D341Med (cell line): ENCODE results near the gene RCAN2.

Experiments
- DNase-seq: peaks from one replicate; pipeline ENCODE4 v3.0.0; 2012; ENCODE audit warnings: low spot score

The RCAN2 gene

GRCh38 chr6:46251583-46252339 lies 239.5 kb downstream of the RCAN2 start:
- DNase-seq: no peak

- DNase-seq: no peak
These were observed 243.1 kb downstream of the RCAN2 start for GRCh38 chr6:46248143-46248542.

- no peak for DNase-seq
These were observed 244.5 kb downstream of the RCAN2 start for GRCh38 chr6:46246727-46247126.

DNA sequence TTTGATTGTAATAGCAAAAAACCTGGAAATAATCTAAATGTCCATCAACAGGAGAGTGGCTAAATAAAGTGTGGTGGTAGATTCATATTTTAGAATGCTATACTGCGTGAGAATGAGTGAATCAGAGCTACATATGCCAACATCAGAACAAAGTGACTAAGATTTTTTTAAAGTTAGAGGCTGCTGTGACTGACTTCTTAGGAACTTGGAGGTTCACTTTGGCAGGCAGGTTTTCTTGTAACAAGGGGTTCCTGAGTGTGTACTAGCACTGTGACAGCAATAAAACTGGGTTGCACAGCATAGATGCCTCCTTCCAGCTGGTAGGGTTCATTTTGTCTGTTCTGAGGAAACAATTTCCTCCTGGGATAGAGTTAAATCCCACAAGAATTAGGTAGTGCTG lies 245.2 kb downstream of the RCAN2 start:
- no peak for DNase-seq

- no peak for DNase-seq
These were observed 246.6 kb downstream of the RCAN2 start for GRCh38 chr6:46244670-46245069.

- no peak for DNase-seq
These were observed 247.5 kb downstream of the RCAN2 start for GRCh38 chr6:46243754-46244153.

GRCh38 chr6:46242921-46243320 lies 248.3 kb downstream of the RCAN2 start:
- no peak for DNase-seq

GRCh38 chr6:46240866-46241565 lies 250.2 kb downstream of the RCAN2 start:
- no peak for DNase-seq

- DNase-seq: no peak
These were observed 254.5 kb downstream of the RCAN2 start for GRCh38 chr6:46236752-46237151.

GRCh38 chr6:46235242-46235641 lies 256.0 kb downstream of the RCAN2 start:
- no peak for DNase-seq

DNA sequence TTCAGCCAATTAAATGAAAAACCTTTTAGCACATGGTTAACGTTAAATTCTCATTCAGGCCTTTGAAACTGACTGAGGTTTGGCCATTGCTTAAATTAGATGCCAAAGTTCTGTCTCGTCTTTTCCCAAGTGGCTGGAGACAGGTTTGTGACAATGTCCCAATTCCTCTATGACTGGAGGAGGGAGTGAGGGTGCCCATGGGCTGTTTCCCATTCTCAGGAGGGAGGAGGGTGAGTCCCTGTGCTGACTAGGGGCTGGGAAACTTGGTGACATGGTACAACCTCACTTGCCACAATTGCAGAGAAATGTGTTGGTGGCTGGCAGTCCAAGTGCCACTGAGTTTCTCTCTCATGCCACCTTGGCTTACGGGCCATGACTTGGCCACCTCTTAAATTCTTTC lies 256.5 kb downstream of the RCAN2 start:
- no peak for DNase-seq

DNA sequence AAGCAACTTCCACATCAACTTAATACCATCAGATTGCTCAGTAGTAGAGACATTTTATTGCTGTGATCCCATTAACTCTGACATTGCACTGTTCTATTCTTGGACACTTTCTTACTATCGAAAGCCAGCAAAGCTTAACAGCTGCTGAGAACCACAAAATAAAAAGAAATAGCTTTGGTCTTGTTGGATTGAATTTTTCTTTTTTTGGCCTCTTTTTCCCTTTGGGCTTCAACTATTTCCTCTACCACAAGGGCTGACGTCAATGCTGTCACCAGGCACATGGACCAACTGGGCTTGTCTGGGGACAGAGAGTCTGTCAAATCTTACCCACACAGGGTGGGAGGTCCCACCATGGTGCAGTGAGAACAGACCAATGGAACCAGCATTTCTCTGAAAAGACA lies 257.1 kb downstream of the RCAN2 start:
- no peak for DNase-seq

DNA sequence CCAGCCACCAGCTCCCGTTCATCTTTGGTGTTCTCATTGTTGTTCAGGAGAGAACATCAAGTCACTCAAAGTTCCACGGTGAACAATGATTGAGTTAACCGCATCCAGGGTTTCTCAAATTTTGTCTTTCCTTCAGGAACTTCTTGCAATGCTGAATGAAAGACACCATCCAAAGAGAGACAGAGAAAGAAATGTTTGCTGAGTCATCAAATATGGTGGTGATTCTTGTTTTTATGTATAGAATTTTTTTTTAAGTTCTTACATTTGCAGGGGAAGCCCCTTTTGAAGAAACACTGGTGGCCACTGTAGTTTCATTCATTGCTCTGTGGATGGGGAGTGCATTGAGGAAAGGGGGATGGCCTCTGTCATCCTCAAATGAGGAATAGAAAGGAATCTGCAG lies 258.1 kb downstream of the RCAN2 start:
- no peak for DNase-seq

DNA sequence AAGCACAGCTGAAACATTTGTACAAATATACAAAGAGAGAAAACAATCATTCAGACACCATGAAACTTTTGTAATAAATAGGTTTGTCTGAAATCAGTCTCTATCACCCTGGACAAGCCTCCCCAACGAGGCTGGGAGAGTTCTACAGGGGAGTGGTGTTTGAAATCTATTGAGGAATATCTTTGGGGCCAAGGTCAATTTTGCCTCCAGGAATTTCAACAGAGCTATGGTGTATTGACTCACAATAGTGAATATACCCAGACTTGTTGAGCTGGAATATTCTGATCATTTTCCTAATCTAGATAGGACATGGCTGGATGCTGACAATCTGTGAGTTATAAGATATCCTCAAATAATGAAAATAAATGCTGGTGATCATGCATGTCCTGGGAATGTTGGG lies 269.0 kb downstream of the RCAN2 start:
- no peak for DNase-seq

DNA sequence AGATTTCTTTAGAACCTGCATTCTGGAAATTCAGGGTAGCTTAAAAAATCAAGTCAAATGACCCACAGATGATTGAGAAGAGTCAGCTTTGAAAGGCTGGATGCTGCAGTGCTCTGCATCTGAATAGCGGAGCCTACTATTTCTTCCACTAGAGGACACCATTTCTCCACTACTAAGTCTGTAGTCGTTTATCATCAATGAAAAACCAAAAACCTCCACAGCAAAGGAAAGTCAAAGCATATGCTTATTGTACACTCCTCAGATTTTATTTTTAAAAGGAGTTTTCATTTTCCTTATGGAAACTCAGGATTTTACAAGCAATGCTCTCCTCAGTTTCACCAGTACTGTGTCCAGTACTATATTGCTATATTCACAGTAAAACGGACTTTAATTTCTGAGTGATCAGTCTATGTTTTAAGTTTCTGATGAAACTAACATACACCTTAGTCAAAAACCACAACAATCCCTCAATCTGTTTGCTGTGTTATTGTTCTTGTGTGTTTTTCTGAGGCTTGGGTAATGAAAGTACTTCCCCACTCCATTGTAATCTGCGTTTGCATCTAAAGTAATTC lies 269.9 kb downstream of the RCAN2 start:
- DNase-seq: peak; percentile 58

DNA sequence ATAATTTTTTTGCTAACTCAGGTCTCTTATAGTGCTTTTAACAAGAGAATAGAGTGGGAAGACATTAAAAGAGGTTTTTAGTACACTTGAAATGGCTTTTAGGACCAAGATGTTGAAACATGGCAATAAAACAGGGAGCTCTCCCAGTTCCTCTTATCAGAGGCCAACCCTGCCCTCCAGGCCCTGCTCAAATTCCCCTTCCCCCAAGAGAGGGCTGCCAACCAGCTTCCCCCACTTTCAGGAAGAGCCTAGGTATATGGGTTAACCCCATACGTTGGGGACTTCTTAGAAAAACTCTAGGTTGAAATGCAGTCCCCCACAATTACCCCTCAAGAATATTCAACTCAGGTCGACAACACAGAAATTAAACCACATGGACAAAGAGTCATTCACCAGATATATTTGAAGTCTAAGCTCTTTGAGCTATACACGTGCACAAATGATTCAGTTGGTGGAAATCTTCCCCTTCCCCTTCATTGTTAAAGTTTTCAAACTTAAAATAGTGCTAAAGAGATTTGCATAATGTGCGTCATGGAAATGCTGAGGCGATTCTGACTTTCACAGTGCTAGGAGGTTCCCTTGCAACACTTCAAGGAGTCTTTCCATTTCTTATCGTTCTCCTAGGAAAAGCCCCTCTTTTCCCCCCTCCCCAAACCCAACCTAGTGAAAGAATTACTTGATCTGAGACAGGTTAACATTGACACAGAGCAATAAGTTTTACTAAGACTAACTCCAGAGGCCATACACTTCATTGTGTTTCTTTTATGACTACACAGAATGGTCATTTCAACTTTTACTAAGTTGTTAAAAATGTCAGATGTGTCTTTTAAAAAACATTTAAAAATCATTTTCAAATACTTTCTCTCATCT lies 270.7 kb downstream of the RCAN2 start:
- no peak for DNase-seq

- DNase-seq: no peak
These were observed 271.6 kb downstream of the RCAN2 start for GRCh38 chr6:46219661-46220060.

DNA sequence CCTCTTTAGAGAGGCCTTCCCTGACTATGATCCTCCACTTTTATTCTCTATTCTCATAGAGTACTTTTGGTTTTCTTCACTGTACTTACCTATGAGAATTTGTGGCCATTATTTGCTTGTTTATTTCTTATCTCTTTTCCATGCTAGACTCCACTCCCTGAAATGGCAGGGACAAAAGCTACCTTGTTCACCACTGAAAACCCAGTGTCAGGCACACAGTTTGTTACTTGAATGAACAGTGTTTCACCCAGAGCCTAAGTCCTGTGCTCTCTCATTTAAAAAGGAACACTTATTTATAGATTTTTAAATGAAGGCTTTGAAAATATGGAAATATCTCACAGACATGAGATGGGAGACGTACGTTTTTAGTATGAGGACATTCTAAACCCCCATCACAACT lies 272.8 kb downstream of the RCAN2 start:
- no peak for DNase-seq

GRCh38 chr6:46217671-46218131 lies 273.5 kb downstream of the RCAN2 start:
- DNase-seq: no peak

GRCh38 chr6:46216879-46217278 lies 274.4 kb downstream of the RCAN2 start:
- DNase-seq: no peak

GRCh38 chr6:46215777-46216176 lies 275.5 kb downstream of the RCAN2 start:
- no peak for DNase-seq

DNA sequence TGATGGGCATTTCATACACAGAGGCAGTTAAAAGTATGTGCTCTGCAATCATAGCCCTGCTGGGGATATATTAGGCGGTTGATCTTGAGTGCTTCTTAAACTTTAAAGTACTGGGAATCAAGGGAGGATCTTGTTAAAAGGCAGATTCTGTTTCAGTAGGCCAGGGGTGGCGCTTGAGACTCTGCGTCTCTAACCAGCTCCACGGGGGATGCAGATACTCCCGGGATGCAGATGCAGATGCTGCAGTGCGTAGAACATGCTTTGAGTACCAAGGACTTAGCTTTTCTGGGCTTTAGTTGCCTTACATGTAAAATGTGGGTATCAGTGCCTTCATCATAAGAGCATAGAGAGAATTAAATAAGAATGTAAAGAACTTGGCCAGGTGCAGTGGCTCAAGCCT lies 276.0 kb downstream of the RCAN2 start:
- no peak for DNase-seq
